HCT116 (cell line): ENCODE measurements around the gene MYRF. TPM values are rescaled to one million over a fixed set of nuclear protein-coding genes. Genes with fewer than 3 reads are reported as not detected.

Experiments
- ATAC-seq: fragments of 200-7000 bp; cut with Tn5 transposase; 2 replicates; pipeline ENCODE4 v1.9.1; 2020; ENCODE audit warnings: mild to moderate bottlenecking, moderate library complexity
- BruUV-seq: library from RNA; stranded (reverse); fragments of 400-500 nt; replicated peaks from 2 replicates; lab custom pipeline; 2021; lab: Mats Ljungman, UMichigan
- CTCF ChIA-PET: fragments of 300-600 bp; sonication (Branson Sonifier 250); formaldehyde crosslinking; loops from one replicate; lab custom pipeline; 2021; ENCODE audit warnings: antibody characterized with exemption; lab: Charles Lee
- POLR2A ChIA-PET: fragments of 300-600, 350-600 bp; sonication (Branson Sonifier 250); formaldehyde crosslinking; loops from one replicate; lab custom pipeline; 2021; ENCODE audit warnings: antibody characterized with exemption; lab: Charles Lee
- RAD21 ChIA-PET, 2 experiments: fragments of 300-600 bp; sonication (Branson Sonifier 250); formaldehyde crosslinking; loops; one replicate each; lab custom pipeline; 2023; ENCODE audit warnings: low total read pairs in 2 of 2; ENCODE audit not compliant: uncharacterized antibody in 2 of 2, unreplicated experiment in 2 of 2, low non-redundant PET in 1 of 2; lab: Charles Lee
- DNase-seq: peaks from one replicate; pipeline ENCODE4 v3.0.0-alpha.2; 2010; ENCODE audit warnings: low read depth, low spot score
- H2AFZ ChIP-seq: fragments of 200-600 bp; shearing (Covaris generic), sonication (generic); 2 replicates; pipeline ENCODE4 v1.6.1; 2017; ENCODE audit warnings: low read depth, mixed run types, mixed read lengths, antibody characterized with exemption, low read length; ENCODE audit not compliant: poor library complexity, severe bottlenecking
- H3K27ac ChIP-seq: 2 replicates; pipeline ENCODE4 v1.5.1; 2012; ENCODE audit warnings: low read depth, low read length
- H3K27me3 ChIP-seq: fragments of 200-600 bp; sonication (generic); 2 replicates; pipeline ENCODE4 v1.6.1; 2016; ENCODE audit warnings: mixed run types, low read length, mixed read lengths; ENCODE audit not compliant: insufficient read depth
- H3K36me3 ChIP-seq, 2 experiments: fragments of 200-500 bp in 1 of 2; fragments of 200-600 bp in 1 of 2; sonication (Bioruptor generic) in 1 of 2; sonication (generic) in 1 of 2; 2 replicates each; pipeline versions ENCODE4 v1.5.1 to v1.6.1; 2014 to 2016; ENCODE audit warnings: low read length in 2 of 2, inconsistent platforms in 1 of 2, mixed read lengths in 1 of 2, mixed run types in 1 of 2; ENCODE audit not compliant: insufficient read depth in 2 of 2, control insufficient read depth in 1 of 2
- H3K4me1 ChIP-seq, 2 experiments: fragments of 200-600 bp in 1 of 2; sonication (generic) in 1 of 2; 2 replicates each; pipeline versions ENCODE4 v1.5.1 to v1.6.1; 2012 to 2017; ENCODE audit warnings: low read length in 2 of 2, inconsistent platforms in 1 of 2, mild to moderate bottlenecking in 1 of 2, mixed read lengths in 1 of 2, mixed run types in 1 of 2, moderate library complexity in 1 of 2; ENCODE audit not compliant: insufficient read depth in 2 of 2, control insufficient read depth in 1 of 2
- H3K4me2 ChIP-seq: fragments of 200-600 bp; sonication (generic); 2 replicates; pipeline ENCODE4 v1.6.1; 2017; ENCODE audit warnings: mixed run types, low read length, mixed read lengths
- H3K4me3 ChIP-seq, 2 experiments: fragments of 200-600 bp in 1 of 2; sonication (generic) in 1 of 2; replicated peaks in 1 of 2; 2 replicates each; pipeline ENCODE4 v1.5.1; 2011 to 2016; ENCODE audit warnings: low read length in 2 of 2, control low read depth in 1 of 2, low read depth in 1 of 2, mild to moderate bottlenecking in 1 of 2, mixed read lengths in 1 of 2, mixed run types in 1 of 2
- H3K79me2 ChIP-seq: fragments of 200-600 bp; sonication (generic); 2 replicates; pipeline ENCODE4 v1.6.1; 2017; ENCODE audit warnings: mild to moderate bottlenecking, mixed run types, low read length, moderate library complexity, mixed read lengths; ENCODE audit not compliant: insufficient read depth
- H3K9ac ChIP-seq: fragments of 200-600 bp; sonication (generic); 2 replicates; pipeline ENCODE4 v1.6.1; 2016; ENCODE audit warnings: low read length, mixed read lengths
- H3K9me2 ChIP-seq: fragments of 200-600 bp; sonication (generic), shearing (Covaris generic); 2 replicates; pipeline ENCODE4 v1.6.1; 2017; ENCODE audit warnings: mixed run types, mild to moderate bottlenecking, moderate library complexity; ENCODE audit not compliant: insufficient read depth
- H3K9me3 ChIP-seq, 2 experiments: fragments of 200-500 bp in 1 of 2; fragments of 200-600 bp in 1 of 2; sonication (Bioruptor generic) in 1 of 2; sonication (generic) in 1 of 2; 2 replicates each; pipeline ENCODE4 v1.6.1; 2014 to 2017; ENCODE audit warnings: low read length in 2 of 2, mixed read lengths in 2 of 2, inconsistent platforms in 1 of 2, low read depth in 1 of 2, mild to moderate bottlenecking in 1 of 2, mixed run types in 1 of 2, moderate library complexity in 1 of 2; ENCODE audit not compliant: control insufficient read depth in 1 of 2, insufficient read depth in 1 of 2
- H4K20me1 ChIP-seq: fragments of 200-600 bp; sonication (generic), shearing (Covaris generic); 2 replicates; pipeline ENCODE4 v1.6.1; 2017; ENCODE audit warnings: mixed run types, mild to moderate bottlenecking, moderate library complexity; ENCODE audit not compliant: insufficient read depth
- CBX3 ChIP-seq: IDR thresholded peaks from 2 replicates; pipeline ENCODE4 v1.6.1; 2012; ENCODE audit warnings: low read depth
- CEBPB ChIP-seq: IDR thresholded peaks from 2 replicates; pipeline ENCODE4 v1.6.1; 2012; ENCODE audit warnings: low read depth
- ELF1 ChIP-seq: IDR thresholded peaks from 2 replicates; pipeline ENCODE4 v1.6.1; 2012; ENCODE audit warnings: low read depth, borderline replicate concordance
- EZH2phosphoT487 ChIP-seq: fragments of 200-600 bp; IDR thresholded peaks from 2 replicates; pipeline ENCODE4 v1.6.1; 2018; ENCODE audit warnings: antibody characterized with exemption, borderline replicate concordance
- JUND ChIP-seq: IDR thresholded peaks from 2 replicates; pipeline ENCODE4 v1.6.1; 2012
- RAD21 ChIP-seq: IDR thresholded peaks from 2 replicates; pipeline ENCODE4 v1.6.1; 2012; ENCODE audit warnings: low read depth, mild to moderate bottlenecking
- intact Hi-C: fragments of 100-400 bp; cut with micrococcal nuclease; formaldehyde crosslinking; loops from 2 replicates; pipeline ENCODE4 v1.10.0; 2022
- total RNA-seq: library from RNA; stranded (reverse); gene quantifications from one replicate; pipeline ENCODE4 v1.2.1, GENCODE V29; 2021; ENCODE audit not compliant: unreplicated experiment
- TF ChIP-seq, protein P1 (sequence below): IDR thresholded peaks from 2 replicates; pipeline ENCODE4 v1.6.1; 2012

Gene MYRF
- total RNA-seq, 1 experiment from 2014 or later = 52.3 TPM

- no peak overlapping the region for H3K27ac ChIP-seq
- H3K27me3 ChIP-seq = no peaks in the 10 kb centered on the region
- H3K79me2 ChIP-seq = no peaks in the 10 kb centered on the region
- H4K20me1 ChIP-seq = no peaks in the 10 kb centered on the region
- no peak for ATAC-seq
- intact Hi-C loops = no loop called here
- TF ChIP-seq ELF1 (no peak), JUND (no peak), RAD21 (no peak), CBX3 (no peak), CEBPB (no peak)
- TF ChIP-seq, protein P1, sequence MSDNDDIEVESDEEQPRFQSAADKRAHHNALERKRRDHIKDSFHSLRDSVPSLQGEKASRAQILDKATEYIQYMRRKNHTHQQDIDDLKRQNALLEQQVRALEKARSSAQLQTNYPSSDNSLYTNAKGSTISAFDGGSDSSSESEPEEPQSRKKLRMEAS = no peak
- CTCF ChIA-PET = no interaction called here
- no peaks in the 10 kb centered on the region for H3K36me3 ChIP-seq
- H2AFZ ChIP-seq = no peak overlapping the region
- H3K4me2 ChIP-seq = no peak overlapping the region
- peaks cover 0 to 7% of the 10 kb centered on the region in 2 experiments; a peak in 1 of 4 replicates for H3K4me1 ChIP-seq
- H3K4me3 ChIP-seq = no peak overlapping the region
- no peaks in the 10 kb centered on the region for H3K9me2 ChIP-seq
- no peaks in the 10 kb centered on the region for H3K9me3 ChIP-seq
- BruUV-seq = no TSS peak
- no peak overlapping the region for H3K9ac ChIP-seq
- RAD21 ChIA-PET = no interaction called here
- no peak for DNase-seq
- POLR2A ChIA-PET = no interaction called here
These were observed 37.5 kb upstream of the MYRF start for GRCh38 chr11:61714916-61715315.

GRCh38 chr11:61715867-61716266 is 36.6 kb upstream of the MYRF start:
- ATAC-seq (no peak), DNase-seq (no peak)
- intact Hi-C loops = no loop called here
- Histone ChIP-seq H3K79me2 (no peaks in the 10 kb centered on the region), H4K20me1 (no peaks in the 10 kb centered on the region), H3K27ac (no peak overlapping the region), H3K4me2 (no peak overlapping the region), H3K36me3 (no peaks in the 10 kb centered on the region), H3K4me3 (no peak overlapping the region), H3K4me1 (peaks cover 0 to 7% of the 10 kb centered on the region in 2 experiments; a peak in 1 of 4 replicates), H2AFZ (no peak overlapping the region), H3K9ac (no peak overlapping the region), H3K9me2 (no peaks in the 10 kb centered on the region), H3K27me3 (no peaks in the 10 kb centered on the region), H3K9me3 (no peaks in the 10 kb centered on the region)
- RAD21 ChIA-PET = no interaction called here
- POLR2A ChIA-PET = no interaction called here
- CTCF ChIA-PET = no interaction called here
- no peak for TF ChIP-seq EZH2phosphoT487
- BruUV-seq = no TSS peak
